HG03520 (cell line): Measurements from ENCODE around the gene TRMT11.
"Not testable (repeated sequence)": the region's sequence is repeated elsewhere in the genome, so short reads cannot be mapped to it uniquely, and the experiment has no call there.

Experiments
- ATAC-seq: cut with Tn5 transposase; IDR thresholded peaks from one replicate; pipeline ENCODE4 v1.9.1; 2021; ENCODE audit warnings: mild to moderate bottlenecking, moderate library complexity; ENCODE audit not compliant: unreplicated experiment

Gene TRMT11

DNA sequence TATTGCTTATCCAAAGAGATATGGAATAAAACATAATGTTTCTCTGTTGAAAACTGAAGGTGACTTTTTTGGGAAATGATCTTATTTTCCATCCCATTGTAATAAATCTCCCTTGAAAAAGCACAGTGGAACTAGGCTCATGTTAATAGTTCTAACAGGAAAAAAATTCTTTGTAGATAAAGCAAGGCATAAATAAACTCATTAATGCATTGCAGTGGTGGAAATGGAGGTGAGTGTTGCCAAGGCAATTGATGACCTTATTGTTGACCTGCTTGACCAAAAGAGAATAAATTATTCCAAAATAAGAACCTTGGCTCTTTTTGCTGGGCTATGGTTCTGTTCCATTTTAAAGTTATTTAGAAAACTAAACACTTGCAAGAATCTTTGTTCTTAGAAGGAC is 55.2 kb downstream of the TRMT11 start:
- no peak for ATAC-seq

DNA sequence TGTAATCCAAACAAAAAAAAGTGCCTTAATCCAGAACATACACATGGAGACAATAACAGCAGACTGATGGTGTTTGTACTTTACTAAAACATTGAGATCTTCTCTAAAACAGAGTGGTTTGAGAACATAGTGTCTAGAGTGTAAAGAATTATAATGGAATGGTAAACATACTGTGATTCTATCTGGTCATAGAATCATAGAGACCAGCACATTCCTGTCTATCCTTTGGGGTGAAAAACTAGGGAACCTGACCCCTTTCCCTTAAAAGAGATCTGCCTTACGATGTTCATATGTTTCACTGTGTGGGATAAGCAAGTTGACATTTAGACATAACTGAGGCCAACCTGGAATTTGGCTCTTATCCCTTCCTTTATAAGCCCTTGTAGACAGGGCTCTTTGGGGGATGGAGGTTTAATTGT is 55.7 kb downstream of the TRMT11 start:
- no peak for ATAC-seq

DNA sequence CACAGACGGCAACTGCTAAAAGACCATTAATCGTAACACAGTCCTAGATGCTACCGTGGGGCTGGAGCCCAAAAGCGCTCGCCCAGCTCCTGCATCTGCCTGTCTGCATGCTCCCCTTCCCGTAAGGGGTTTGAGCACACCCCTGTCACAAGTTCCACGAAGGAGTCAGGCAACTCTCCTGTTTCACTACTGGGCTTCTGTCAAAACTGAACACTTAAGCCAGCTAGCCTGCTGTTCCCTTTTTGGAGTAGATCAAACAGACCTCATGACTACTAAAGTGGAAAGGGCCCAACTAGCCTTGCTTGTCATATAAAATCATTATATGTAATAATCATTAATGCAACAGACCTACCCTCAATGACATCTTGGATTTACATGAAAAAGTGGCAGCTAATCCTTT is 61.3 kb downstream of the TRMT11 start:
- ATAC-seq, result no peak

DNA sequence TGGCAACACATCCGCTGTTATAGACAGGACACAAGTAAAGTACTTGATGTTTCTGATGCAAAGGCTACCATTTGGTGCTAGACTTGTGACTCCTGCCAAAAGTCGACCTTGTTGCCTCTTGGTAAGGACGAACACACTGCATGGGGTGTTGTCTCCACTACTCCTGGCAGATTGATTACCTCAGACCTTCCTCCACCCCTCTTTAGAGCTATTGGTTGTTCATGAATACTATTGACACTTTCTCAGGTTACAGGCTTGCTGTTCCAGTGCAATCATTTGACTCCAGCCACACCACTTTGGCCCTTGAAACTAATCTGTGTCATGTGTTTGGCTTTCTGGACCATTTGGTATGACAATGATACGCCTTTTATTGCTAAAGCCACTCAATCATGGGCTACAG is 62.3 kb downstream of the TRMT11 start:
- ATAC-seq, result no peak

DNA sequence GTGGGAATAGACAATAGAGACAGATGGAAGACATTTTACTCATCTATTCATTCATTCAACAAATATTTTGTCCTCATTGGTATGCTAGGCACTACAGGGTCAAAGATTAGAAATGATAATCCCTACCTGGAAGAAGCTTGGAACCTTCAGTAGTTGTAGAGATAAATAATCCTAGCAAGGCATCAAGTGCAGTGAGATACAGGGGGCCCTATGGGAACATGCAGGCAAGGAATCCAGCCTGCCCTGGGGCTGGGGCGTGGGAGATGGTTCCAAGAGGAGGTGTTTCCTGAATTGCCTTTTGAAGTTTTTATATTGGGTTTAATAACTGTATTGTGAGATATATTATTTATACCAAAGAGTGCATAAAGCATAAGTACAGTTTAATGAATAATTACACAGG is 64.5 kb downstream of the TRMT11 start:
- ATAC-seq, result no peak

DNA sequence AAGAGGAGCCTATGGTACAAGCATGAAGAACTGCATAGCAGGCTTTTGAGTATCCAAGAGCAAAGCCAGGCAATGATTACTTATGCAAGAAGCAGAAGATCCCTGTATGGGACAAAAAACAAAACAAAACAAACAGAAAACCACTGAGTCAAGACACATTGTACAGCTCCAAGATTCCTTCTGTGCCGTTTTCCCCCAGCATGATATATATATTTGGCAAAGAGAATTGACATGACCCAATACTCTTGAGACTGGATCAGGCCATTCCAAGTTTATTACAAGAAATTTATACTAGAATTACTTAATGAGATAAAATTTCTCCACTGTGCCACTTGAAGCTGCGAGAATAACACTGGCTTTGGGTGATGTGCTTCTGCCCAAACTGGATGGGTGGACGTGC is 65.5 kb downstream of the TRMT11 start:
- ATAC-seq, result no peak

DNA sequence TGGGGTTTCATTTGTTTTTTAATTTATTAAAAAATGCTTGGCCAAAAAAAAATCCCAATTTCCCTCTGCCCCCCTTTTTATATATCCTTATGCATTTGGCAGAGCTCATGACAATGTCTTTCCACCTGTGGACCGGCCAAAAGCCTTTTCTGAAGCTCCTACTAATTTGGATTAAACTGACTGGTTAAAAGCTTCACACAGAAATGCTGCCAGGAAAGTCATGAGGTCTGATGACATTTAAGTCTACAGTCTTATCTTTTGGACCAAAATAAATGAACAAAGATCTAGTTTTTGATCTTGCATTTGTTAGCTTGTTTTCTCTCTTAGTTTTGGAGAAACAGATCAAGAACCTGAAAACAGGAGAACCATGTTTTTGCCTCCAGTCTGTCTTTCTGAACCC is 66.1 kb downstream of the TRMT11 start:
- no peak for ATAC-seq

DNA sequence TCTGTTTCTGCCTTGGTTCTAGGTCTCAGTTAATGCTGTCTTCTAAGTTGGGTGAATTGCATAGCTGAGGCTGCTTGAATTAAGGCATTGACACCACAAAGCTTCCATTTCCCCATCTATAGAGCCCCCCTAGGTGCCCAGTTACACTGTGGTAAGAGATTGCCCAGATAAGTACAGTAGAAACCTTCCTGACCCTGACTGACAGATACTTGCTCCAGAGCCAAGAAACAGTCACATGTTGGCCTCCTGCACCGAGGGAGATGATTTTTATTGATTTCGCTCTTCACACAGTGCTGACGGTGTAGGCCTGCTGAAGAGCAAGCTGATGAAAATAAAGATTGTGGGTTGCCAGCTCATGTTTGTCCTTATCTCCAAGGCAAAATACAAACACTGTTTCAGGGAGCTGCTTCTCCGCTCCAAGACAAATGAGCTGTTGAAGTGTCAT is 67.9 kb downstream of the TRMT11 start:
- no peak for ATAC-seq

DNA sequence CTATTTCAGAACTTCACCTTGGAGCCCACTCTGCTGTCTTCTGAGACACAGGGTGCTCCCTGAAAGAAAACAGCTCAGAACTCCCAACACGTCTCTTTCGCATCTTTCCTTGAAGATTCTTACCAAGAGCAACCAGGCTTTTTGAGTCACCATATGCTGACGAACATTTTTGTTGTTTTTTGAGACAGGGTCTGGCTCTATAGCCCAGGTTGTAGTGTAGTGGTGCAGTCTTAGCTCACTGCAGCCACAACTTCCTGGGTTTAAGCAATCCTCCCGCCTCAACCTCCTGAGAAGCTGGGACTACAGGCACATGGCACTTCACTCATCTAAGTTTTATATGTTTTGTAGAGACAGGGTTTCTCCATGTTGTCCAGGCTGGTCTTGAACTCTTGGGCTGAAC is 68.5 kb downstream of the TRMT11 start:
- no peak for ATAC-seq

DNA sequence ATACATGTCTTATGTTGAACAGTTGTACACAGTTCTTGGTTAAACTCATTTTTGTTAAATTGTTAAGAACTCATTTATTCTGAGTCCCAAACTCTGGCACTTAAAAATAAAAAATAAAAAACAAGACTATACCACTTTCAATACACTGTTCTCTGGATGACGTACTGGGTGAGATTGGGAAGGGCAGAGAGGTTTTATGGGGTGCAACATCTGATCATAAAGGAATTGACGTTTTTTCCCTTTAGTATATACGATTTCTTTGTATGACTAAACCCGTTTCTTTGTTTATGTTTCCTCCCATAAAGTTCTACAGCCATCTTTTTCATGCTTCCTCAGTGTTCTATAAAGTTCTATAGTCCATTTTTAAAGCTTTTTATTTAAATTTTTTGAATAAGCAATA is 69.1 kb downstream of the TRMT11 start:
- no peak for ATAC-seq

DNA sequence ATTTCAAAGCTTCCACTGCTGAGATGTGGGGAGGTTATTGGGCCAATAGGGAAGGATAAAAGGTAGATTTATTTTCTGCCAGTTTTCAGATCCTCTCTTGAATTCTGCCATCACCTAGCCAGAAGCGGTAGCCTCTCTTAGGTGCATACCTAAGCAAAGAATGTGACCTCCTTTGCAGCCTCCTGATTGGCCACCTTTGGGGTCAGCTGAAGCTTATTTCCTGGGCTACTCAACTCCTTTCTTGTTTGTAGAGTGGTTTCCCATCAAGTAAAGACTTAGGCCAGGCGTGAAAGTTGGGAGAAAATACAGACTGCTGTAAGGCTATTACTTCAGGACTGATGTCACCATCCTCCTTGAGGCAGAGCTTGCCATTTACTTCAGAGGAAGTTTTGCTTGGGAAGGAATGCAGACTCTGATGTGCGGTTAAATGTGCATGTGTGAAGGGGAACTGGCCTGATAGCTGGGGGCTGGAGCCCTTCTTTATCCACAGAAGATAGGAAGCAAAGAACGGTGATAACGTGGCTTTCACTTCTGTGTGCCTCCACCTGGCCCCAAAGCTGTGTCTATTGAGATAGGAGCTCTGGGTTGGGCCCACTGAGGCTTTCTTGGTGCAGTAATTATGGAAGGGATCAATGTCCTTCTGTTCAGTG is 70.1 kb downstream of the TRMT11 start:
- no peak for ATAC-seq

DNA sequence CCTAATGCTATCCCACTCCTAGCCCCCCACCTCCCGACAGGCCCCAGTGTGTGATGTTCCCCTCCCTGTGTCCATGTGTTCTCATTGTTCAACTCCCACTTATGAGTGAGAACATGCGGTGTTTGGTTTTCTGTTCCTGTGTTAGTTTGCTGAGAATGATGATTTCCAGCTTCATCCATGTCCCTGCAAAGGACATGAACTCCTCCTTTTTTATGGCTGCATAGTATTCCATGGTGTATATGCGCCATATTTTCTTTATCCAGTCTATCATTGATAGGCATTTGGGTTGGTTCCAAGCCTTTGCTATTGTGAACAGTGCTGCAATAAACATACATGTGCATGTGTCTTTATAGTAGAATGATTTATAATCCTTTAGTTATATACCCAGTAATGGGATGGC is 71.7 kb downstream of the TRMT11 start:
- ATAC-seq, result not testable (repeated sequence)

DNA sequence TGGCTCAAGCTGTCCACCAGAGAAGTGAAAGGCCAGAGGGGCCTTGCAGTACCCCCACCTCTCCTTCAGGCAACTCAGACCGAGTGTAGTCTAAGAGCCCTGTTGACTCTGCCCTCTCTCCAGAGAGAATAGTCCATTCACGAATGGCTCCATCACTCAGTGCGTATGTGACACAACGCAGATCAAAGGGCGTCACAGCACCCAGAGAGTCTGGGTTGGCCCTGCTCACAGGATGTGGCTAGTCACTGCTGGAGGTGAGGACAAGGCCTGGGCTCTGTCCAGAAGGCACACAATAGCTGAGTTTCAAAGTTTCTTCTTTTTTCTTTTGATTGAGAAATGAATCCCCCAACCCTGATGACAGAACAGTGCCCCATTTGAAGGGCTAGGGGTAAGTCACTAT is 74.1 kb downstream of the TRMT11 start:
- no peak for ATAC-seq

DNA sequence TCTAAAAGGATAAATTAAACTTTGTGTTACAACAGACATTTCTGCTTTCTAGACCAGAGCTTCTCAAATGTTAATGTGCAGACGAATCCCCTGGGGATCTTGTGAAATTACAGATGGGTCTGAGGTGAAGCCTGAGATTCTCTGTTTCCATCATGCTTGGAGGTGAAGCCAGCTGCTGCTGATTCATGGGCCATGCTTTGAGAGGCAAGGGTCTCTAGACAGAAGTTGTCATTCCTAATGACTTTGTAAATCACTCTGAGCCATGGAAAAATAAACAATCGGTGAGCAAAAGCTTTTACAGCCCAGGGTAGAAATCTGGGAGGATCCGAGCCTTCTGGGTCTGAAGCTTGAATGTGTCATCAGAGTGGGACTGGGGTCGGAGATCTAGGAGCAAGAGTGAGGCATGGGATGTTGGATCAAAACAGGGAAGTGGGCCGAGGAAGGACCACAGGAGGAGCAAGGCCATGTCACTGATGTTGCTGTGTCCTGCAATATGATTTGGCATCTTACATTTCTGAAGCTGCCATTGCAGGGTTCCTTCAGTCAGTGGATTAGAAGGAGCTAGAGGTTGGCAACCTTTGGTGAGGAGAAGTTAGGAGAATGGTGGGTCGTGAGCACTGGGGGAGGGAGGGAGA is 77.3 kb downstream of the TRMT11 start:
- ATAC-seq, result peak; percentile 65

DNA sequence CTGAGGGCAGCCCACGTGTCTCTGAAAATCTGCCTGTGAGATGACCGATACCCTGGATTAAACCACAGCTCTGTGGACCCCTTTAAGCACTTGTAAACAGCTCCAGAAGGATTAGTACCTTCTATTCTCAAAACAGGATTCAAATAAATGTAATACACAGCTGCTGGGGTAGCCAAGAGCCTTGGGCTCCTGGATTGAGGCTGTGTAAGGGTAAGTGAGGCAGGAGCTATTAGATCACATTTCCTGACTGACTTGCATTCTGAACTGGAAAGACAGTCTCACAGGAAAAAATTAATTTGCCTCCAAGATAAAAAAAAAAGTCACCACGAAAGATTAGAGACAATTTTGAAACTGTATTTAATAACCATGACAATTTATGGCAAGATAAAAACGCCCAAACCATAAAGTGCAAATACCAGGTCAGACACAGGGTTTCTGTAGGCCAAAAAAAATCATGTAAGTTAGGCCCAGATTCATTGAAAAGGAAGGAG is 78.0 kb downstream of the TRMT11 start:
- no peak for ATAC-seq

DNA sequence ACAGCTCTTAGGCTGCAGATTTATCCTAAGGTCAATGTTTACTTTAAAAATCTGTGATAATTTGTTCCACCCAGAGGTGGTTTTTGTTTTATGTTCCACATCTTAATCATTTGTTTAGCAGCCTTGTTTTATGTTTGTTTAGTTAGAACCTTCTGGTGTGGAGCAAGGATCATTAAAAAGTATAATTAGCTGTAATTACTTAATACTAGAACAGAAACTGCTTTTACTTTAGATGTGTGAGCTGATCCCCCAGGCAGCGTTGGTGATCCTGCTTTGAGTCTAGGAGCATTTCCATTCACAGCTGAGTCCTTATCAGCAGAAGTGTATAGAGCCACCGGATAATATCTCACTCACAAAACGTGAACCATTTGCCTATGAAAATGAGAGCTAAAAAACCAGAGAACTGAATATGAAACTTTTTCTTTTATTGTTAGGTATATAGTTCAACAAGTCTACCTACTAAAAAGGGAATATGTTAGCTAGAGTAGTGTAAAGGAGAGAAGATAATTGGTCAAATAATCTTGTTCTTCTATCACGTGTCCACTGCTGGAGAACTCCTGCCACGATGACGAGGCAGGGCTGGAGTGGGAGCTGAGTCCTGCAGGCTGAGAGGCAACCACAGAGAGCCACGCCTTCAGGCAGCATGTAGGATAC is 78.5 kb downstream of the TRMT11 start:
- no peak for ATAC-seq

DNA sequence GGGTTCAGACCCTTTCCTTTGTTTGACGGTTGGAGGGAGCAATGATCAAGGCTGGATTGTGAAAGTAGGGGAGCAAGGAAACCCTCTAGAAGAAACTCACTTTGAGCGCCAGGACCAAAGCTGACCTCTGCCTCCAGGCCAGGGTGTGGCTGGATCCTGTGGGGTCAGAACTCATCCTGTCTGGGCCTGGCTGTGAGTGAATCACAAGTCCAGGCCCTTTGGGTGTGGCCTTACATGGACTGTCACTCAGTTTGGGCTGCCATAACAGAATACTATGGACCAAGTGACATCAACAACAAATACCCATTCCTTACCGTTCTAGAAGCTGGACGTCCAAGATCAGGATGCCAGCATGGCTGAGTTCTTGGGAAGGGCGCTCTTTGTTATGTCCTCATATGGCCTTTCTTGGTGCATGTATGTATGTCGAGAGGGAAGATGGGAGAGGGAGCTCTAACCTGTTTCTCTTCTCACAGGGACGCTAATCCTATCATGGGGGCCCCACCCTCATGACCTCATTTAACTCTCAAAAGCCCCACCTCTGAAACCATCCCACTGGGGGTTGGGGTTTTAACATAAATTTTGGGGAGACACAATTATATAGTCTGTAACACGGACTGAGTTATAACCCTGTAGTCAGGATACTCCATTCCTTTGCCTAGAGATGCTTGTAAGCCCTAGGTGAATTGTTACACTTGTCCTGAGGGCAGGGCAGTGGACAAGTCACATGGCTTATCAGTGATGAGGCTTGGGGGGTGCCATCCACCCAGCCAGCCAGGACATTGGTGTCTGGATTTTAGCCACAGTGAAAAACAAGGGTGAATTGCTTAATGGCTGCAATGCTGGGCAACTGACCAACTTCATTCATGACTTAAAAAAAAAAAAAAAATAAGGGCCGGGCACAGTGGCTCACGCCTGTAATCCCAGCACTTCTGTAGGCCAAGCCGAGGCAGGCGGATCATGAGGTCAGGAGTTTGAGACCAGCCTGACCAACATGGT is 80.0 kb downstream of the TRMT11 start:
- no peak for ATAC-seq

DNA sequence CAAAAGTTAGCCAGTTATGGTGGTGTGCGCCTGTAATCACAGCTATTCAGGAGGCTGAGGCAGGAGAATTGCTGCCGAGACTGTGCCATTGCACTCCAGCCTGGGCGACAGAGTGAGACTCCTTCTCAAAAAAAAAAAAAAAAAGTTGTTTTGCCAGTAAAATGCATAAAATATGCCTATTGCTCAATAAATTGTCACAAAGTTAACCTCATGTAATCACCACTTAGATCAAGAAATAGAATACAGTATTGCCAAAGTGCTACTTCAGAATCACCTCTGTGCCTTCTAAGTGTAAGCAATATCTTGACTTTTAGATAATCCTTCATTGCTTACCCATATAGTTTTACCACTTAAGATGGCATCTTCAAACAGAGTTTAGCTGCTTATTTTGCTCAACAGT is 80.7 kb downstream of the TRMT11 start:
- ATAC-seq, result no peak

DNA sequence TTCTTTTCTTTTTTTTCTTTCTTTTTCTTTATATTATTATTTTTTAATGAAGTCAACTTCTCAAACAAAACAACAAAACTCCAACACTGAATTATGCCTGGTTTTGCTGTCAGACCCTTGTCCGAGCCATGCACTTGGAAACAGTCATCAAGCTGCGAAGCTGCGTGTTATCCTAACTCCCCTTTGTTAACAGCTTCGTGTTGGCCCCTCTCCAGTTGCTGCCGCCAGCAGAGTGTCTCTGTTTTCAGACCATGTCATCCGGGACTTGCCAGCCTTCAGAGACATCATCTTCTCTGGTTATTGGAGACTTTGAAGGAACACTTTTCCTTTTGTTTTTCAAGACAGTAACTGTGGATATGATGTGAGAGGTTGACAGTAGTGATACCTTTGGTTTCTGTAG is 83.1 kb downstream of the TRMT11 start:
- no peak for ATAC-seq

DNA sequence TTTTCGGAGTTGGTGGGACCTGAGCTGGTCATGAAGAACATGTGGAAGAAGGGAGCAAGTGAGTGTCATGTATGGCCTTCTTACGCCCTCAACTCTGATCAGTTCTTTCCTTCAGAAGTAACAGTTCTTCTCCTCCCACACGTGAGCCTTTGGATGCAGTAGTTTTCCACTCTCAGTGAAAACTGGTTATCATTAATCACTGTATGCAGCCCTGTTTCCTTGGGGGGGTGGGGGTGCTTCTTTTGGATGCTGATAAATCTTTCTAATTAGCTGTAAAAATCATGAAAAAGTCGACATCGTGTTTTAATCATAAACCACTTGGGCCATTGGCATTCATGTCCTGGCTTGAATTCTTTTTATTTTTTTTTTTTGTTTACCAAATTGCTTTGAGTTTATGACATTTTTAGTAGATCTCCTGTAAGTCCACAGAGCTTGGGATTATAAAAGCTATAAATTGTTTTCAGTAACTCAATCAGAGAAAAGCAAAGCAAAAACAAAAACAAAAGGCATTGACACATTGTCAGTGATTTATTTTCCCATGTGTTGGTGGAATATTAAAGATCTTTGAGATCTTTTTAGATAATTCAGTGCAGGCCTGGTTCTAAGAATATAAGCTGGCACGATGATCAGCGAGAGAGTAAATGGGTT is 84.8 kb downstream of the TRMT11 start:
- no peak for ATAC-seq

DNA sequence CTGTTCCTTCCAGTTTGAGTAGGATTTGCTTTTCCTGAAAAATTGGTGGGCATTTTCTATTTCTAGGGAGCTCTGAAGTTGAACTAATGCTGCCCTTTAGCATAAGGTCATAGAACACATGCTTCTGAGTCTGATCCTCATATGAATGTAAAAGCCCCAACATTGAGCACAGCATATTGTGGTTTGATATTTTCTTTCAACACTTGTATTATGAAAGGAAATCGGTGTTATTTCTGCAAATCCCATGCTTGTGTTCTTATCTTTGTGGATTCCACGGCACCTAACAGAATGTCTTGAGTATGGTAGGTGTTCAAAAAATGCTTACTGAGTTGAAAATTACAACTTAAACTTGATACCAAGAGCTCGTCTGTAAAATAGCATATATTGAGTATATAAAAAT is 85.8 kb downstream of the TRMT11 start:
- no peak for ATAC-seq
